ENCODE measurements around the gene OR52I2. TPM values are rescaled to one million over a fixed set of nuclear protein-coding genes. Genes with fewer than 3 reads are reported as not detected.

Gene OR52I2
- total RNA-seq, 1 donor from 2014 or later: not detected

DNA sequence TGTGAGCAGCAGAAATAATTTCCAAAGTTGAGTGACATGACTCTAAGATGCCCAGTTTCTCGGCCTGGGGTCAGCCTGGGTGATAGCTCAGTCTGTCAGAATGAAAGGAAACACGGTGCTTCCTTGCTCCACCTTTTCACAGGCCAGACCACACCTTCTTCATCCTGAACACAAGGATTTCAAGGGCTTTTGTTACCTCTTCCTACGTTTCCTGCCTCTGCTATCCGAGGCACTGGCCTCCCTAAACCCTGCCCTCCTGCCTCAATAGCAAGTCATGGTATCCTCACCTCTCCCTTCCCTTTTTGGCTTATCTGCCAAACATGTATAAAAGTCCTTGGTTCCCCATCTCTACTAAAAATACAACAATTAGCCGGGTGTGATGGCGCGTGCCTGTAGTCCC lies 60.5 kb downstream of the OR52I2 start:
- no peak for DNase-seq (ENCODE audit: low read depth)
- TF ChIP-seq, protein P1, sequence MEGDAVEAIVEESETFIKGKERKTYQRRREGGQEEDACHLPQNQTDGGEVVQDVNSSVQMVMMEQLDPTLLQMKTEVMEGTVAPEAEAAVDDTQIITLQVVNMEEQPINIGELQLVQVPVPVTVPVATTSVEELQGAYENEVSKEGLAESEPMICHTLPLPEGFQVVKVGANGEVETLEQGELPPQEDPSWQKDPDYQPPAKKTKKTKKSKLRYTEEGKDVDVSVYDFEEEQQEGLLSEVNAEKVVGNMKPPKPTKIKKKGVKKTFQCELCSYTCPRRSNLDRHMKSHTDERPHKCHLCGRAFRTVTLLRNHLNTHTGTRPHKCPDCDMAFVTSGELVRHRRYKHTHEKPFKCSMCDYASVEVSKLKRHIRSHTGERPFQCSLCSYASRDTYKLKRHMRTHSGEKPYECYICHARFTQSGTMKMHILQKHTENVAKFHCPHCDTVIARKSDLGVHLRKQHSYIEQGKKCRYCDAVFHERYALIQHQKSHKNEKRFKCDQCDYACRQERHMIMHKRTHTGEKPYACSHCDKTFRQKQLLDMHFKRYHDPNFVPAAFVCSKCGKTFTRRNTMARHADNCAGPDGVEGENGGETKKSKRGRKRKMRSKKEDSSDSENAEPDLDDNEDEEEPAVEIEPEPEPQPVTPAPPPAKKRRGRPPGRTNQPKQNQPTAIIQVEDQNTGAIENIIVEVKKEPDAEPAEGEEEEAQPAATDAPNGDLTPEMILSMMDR (conservative IDR thresholded peaks at IDR 0.05; ENCODE audit: low read depth, low read length): no peak
- no peak overlapping the region for H3K4me3 ChIP-seq (ENCODE audit: low read depth, low read length)

Other genes starting within 250 kb of the OR52I2 start
- gene OR52B4, start 213.4 kb upstream of the OR52I2 start, total RNA-seq: not detected in 2 replicates
- 18.3 and 24.2 TPM in 2 replicates for gene TRIM21, start 188.0 kb upstream of the OR52I2 start, total RNA-seq
- not detected in 2 replicates for gene OR52K2, start 132.4 kb upstream of the OR52I2 start, total RNA-seq
- not detected in 2 replicates for gene OR52K1, start 99.1 kb upstream of the OR52I2 start, total RNA-seq
- not detected in 2 replicates for gene OR52M1, start 36.6 kb upstream of the OR52I2 start, total RNA-seq
- gene OR52I1, start 12.3 kb downstream of the OR52I2 start, total RNA-seq: not detected in 2 replicates
- gene TRIM68, start 26.5 kb downstream of the OR52I2 start, total RNA-seq: 7.9 and 8.5 TPM in 2 replicates
- gene OR51D1, start 55.7 kb downstream of the OR52I2 start, total RNA-seq: not detected in 2 replicates
- gene OR51E1, start 62.2 kb downstream of the OR52I2 start, total RNA-seq: not detected in 2 replicates
- not detected in 2 replicates for gene OR51E2, start 116.1 kb downstream of the OR52I2 start, total RNA-seq
- not detected in 2 replicates for gene MMP26, start 123.0 kb downstream of the OR52I2 start, total RNA-seq
- gene OR51F1, start 188.2 kb downstream of the OR52I2 start, total RNA-seq: not detected in 2 replicates
- gene OR52R1, start 222.6 kb downstream of the OR52I2 start, total RNA-seq: not detected in 2 replicates
- gene OR51F2, start 239.6 kb downstream of the OR52I2 start, total RNA-seq: not detected in 2 replicates